Lung microvascular endothelial cell (primary cell): ENCODE data around the gene KRTAP21-3. TPM values are rescaled to one million over a fixed set of nuclear protein-coding genes. Genes with fewer than 3 reads are reported as not detected.
"Not testable (repeated sequence)": the region's sequence is repeated elsewhere in the genome, so short reads cannot be mapped to it uniquely, and the experiment has no call there.

Experiments
- DNase-seq, 2 donors: peaks; one replicate each; pipeline versions ENCODE4 v3.0.0 to v3.0.0-alpha.2; 2010; ENCODE audit warnings: low read depth in 2 of 2
- total RNA-seq: library from RNA; depleted of rRNA; stranded (reverse); fragments of >200 nt; gene quantifications from 2 replicates; pipeline ENCODE4 v1.2.1, GENCODE V29; 2014

The KRTAP21-3 gene, protein sequence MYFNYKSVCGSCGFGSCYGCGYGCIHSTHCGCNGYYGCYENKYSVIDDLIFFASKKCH
- total RNA-seq, result not detected in 2 replicates

DNA sequence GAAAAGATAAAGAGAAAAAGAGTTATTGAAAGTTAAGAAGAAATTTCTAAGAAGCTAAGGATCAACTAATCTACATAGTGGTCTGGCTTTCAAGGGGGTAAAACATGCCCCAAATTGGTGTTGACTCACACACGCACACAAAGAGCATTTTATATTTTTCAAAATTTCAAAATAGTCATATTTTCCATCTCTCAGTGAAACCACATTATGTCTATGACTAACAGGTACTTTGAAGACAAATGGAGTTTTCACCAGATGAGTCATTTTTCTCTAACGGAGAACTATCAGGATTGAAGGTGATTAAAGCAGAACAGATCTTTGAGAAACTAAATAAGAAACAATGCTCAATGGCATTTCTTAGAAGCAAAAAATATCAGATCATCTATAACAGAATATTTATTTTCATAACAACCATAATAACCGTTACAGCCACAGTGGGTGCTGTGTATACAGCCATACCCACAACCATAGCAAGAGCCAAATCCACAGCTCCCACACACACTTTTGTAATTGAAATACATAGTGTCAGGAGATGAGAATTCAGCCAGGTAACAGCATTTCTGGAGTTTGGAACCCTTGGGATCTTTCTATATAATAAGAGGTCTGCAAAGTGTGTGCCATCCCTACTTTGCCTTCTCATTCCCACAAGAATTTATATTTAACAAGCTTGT lies at the start of gene KRTAP21-3:
TSS of gene KRTAP21-3 (minus strand) at position 539 of the 671 bp plus-strand sequence. CDS start at position 521, 18 bp downstream.
- no peak for DNase-seq

DNA sequence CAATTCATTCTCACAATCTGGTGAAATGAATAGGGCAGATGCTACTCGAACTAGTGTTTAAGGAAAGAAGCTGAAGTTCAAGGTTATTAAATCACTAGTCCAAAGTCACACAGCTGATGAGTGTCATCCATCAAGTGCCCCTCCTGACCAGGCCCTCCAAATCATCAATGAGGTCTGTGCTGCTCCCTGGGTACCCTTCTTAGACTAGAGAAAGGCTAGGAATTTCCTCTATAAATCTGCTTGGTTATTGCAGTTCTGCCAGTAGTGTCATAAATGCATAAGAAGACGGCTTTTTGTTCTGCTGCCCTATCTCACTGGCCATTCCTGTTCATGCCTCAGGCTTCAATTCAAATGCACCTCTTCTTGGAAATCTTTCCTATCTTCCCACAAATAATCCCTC lies 42.2 kb upstream of the KRTAP21-3 start:
- DNase-seq, result no peak

DNA sequence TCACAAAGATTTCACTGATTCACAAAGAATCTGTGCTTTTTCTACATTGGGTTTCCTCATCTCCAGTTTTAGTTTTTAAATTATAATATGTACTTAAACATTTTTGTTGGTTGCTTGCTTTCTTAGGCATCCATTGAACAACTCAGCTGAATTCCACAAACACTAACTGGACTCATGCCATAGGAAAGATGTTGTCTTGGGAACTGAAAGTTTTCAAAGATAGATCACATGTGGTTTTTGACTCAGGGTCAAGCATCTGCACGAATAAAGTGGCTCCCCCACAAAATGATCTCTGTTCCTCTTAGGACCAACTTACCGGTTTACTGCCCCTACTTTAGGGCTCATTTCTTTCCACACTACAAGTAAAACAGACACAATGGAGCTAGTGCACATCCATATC lies 39.7 kb upstream of the KRTAP21-3 start:
- DNase-seq, result no peak

DNA sequence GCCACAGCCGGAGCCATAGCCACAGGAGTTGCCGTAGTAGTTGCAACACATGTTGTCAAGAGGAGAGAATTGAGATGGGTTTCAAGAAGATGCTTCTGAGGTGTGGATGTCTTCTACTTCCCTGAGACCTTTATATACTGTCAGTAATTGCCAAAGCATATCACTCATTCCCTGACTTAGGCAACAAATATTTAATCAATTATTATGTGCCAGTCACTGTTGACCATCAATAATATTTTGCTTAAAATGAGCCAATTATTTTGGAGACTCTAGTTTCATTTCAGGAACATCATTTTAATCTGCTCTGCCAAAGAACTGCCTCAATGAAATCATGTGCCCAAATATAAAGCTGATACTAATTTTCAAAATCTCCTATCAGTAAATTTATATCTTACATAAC lies 36.8 kb upstream of the KRTAP21-3 start, which contains the start of gene KRTAP21-1:
TSS of gene KRTAP21-1 (minus strand) at position 101 of the 400 bp plus-strand sequence. CDS start at position 51, 50 bp downstream.
- not testable (repeated sequence) for DNase-seq

DNA sequence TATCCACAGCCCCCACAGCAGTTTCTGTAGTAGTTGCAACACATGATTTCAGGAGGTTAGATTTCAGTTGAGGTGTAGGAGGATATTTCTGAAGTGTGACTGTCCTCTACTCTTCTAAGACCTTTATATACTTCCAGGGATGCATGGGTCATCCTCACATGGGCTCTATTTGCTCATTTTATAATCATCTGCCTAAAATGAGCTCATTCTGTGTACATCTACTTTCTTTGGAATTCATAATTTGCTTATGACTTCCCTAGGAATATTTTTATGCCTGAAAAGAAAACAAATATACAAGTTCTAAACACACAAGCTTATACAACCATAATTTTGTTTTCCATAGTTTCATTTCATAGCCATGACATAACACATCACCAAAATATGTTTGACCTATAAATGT lies 28.6 kb upstream of the KRTAP21-3 start, which contains the start of gene KRTAP21-2:
TSS of gene KRTAP21-2 (minus strand) at position 101 of the 400 bp plus-strand sequence. CDS start at position 44, 57 bp downstream.
- DNase-seq, result no peak

DNA sequence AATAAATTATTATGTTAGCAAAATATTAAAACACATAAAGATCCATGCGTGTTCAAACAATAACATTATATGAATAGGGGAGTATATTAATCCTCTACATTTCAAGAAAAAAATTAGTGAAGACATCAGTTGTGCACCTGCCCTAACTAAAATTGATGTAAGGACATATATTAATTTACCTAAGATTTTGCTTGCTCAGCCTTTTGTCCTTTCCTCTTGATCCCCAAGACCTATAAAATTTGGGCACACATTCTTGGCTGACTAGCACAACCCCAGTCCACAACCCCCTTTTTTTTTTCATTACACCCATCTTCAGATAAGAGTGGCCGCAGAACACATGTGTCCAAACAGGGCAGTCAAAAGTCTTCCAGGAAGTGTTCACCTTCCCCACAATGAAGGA lies 21.9 kb upstream of the KRTAP21-3 start:
- no peak for DNase-seq

DNA sequence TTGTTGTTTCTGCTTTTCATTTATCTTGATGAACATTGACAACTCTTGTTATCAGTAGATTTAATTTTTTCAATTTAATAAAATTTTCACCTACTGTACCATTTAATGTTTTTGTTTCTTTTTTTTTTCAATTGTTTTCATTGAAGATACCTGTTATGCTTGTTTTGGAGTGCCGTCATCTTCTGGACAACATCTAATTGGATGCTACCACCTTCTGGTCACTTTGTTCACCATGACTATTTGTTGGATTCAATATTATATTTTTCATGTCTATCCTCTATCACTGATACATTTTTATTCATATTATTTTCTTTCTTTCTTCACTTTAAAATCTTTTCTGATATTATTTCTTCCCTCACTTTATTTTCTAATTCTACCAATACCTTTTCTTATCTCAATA lies 14.4 kb upstream of the KRTAP21-3 start:
- DNase-seq, result no peak

DNA sequence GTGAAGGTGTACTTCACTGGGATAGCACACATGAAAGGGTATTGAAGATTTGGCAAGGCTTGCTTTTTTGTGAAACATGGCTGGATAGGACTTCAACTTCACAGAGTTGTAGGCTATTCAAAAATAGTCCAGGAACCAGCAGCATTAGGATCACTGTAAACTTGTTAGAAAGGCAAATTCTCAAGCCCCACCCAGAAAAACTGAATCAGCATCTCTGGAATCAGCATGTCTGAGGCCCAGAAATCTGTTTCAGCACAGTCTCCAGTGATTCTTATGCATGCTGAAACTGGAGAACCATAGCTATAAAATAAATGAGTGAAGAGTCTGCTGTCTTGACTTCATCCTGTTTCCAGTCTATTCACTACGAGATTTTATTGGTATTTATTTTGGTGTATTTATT lies 8.1 kb upstream of the KRTAP21-3 start:
- DNase-seq, result no peak

DNA sequence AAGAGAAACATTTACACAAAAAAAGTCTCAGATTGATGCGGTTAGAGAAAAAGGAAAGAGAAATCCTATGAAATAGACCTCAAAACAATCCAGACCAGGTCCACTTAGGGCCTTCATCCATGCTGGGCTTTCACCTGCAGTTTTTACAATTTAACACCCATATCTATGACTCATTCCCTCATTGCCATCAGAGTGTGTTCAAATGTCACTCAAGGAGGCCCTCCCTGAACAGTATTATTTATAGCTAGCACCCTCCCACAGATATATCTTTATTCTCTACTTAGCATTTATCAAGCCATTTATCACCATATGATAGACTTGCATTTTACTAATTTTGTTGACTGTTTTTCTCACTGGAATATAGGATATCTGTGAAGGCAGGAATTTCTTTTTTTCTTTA lies 824 bp upstream of the KRTAP21-3 start:
- no peak for DNase-seq

DNA sequence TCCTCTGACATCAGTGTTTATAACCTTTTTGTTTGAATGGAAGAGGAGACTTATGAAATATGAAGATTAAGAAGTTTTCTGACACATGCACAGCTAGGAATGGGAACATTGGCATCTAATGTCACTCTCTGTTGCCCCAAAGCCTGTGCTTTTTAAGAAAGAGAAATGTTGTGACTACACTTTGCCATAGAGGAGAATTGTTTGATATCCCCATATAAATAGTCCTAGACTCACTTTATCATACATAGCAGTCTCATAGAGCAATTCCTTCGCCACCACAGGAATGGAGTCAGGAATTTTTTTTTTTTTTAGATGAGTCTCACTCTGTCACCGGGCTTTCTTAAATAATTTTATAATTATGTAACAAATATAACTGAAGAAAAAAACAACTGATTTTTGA lies 1.5 kb downstream of the KRTAP21-3 start:
- DNase-seq, result no peak

DNA sequence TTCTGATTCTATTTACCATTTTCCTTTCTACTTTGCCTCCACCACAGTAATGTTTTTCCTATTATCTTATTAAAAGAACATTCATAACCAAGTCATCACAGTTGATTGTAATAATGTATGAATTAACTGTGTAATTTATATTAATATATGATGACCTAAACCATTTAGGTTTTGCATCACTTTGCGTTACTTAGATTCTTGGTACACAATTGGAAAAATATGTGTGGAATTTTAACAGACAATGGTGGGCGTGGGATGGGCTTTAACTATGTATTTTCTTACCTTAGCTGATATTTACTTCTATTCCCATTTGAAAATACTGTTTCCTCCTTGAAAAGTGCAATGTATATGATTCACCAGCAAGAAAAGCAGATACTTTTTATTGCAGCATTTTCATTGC lies 3.6 kb downstream of the KRTAP21-3 start:
- DNase-seq, result no peak

DNA sequence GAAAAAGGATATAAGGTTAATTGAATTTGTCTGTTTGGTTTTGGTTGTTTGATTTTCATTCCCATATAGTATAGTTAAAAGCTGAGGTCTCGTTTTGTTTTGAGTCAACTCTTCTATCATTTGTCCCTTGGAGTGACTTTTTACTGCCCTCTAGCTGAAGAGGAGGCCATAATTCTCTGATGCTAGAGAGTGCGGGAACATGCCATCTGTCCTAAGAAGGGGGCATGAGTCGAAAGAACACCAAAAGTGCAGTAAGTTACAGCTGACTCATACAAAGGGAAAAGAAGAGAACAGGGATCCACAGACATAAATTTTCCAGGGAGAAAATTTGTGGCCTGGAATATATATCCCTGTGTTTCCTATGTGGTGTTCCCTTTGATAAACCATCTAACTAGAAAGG lies 4.1 kb downstream of the KRTAP21-3 start:
- no peak for DNase-seq

DNA sequence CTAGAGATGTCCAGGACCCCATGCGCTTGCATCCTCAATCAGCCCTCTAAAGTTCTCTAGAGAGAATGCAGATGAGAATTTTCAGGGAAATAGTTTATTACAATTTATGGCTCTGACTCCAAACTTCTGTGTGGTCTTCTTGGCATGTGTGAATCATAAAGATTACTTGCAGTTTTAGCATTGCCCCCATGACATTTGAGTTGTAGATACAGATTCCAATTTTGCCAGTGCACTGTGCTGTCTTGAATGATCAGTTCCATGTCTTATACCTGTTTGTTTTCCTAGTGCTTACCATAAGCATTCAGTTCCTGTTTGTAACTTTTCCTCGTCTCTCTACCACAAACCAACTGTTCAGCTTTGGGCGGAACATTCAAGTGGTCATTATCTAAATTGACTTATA lies 4.8 kb downstream of the KRTAP21-3 start:
- DNase-seq, result no peak

DNA sequence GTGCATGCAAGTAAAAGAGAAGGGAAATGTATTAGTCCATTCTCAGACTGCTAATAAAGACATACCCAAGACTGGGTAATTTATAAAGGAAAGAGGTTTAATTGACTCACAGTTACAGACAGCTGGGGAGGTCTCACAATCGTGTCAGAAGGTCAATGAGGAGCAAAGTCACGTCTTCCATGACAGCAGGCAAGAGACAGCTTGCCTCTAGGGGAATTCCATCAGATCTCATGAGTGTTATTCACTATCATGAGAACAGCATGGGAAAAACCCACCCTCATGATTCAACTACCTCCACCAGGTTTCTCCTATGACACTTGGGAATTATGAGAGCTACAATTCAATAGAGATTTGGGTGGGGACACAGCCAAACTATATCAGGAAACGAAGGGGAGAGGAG lies 8.1 kb downstream of the KRTAP21-3 start:
- DNase-seq, result no peak

DNA sequence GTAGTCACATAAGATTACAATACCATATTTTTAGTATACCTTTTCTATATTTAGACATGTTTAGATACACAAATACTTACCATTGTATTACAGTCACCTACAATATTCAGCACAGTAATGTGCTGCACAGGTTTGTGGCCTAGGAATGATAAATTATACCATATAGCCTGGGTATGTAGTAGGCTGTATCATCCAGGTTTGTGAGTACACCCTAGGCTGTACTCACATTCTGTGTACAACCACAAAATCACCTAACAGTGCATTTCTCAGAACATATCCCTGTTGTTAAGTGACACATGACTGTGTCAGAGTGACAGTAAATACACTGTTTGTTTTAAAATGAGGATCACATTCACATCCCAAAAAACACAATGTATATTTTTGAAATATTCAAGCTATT lies 11.2 kb downstream of the KRTAP21-3 start:
- DNase-seq, result no peak

DNA sequence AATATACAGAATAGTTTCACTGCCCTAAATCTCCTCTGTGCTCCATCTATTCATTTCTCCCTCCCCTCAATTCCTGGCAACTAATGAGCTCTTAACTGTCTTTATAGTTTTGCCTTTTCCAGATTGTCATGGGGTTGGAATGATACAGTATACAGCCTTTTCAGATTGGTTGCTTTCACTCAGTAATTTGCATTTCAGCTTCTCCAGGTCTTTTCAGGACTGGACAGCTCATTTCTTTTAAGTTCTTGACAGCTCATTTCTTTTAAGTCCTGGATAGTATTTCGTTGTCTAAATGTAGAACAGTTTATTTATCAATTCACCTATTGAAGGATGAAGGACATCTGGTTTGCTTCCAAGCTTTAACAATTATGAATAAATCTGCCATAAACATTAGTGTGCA lies 22.6 kb downstream of the KRTAP21-3 start:
- DNase-seq, result no peak

DNA sequence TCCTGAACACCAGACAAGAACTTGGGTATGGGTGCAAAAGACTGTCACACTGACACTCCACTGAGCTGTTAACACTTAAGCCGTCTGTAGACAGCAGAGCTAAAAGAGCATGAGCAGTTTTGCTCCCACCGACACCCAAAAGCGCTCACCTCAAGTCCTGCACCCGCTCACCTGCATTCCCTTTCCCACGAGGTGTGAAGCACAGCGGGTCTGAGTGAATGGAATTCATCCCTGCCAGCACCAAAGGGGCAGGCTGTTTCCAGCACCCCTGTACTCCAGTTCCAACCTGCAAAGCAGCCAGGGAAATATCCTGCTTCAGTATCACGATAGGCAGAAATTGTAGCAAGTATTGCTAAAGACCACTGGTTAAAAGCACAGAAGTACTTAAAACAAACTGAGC lies 28.8 kb downstream of the KRTAP21-3 start:
- no peak for DNase-seq

DNA sequence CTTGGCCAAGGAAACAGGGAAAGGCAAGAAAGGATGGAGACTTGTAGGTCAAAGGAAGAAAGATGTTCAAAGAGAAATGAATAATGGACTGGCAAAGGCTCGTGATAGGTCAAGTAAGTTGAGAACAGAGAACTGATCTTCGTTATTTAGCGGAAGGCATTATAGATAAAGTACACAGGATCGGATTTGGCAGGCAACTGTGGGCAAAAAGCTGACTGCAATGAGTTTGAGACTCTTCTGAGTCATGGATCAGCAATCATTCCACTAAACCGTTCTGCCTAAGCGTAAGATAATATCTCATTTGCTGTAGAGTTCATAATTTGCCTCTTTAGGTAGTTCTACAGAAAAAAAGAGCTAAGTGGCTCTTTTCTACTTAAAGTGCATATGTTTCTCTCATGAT lies 34.1 kb downstream of the KRTAP21-3 start:
- DNase-seq, result no peak

DNA sequence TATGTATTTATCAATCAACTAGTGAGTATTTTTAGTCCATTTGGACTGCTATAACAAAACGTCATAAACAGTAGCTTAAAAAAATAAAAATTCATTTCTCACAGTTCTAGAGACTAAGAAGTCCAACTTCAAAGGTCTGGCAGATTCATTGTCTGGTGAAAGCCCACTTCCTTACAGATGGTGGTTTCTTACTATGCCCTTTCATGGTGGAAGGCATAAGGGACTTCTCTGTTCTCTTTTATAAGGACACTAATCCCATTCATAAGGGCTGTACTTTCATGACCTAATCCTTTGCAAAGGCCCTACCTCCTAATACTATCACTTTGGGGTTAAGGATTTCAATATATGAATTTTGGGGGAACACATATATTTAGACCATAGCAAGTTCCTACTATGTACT lies 38.0 kb downstream of the KRTAP21-3 start:
- no peak for DNase-seq

DNA sequence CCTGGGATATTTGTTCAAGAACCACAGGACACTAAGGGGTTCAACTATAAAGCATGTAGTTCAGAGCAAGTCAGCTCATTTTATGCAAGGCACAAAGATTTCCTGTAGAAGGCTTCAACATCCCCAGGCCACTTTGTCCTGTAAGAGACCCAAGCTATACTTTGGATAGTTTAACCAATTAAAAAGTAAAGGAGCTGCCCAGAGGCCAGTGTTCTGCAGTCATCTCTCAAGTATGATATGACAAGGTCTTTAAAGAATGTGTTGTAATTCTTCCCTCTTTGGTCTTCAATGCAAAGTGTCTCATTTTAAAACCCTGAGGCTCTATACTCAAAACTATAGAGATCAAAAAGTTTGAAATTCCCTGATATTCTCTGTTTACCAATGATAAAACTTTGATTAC lies 41.8 kb downstream of the KRTAP21-3 start:
- DNase-seq, result no peak

DNA sequence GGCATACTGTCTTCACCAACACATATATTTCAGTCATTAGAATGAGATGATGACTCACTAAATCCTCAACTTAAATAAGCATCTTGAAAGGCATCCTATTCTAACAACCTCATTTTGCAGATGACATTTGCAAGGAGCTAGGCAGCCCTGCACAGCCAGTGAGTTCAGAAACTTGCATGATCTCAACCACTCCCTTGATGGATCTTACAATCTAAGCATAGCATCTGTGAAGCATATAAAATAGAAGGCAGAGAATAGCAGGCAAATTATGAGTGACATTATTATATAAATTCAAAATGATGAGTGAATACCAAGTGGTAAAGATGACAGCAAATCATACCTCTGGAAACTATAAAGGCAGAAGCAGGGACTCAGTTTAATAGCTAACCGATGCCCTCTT lies 44.3 kb downstream of the KRTAP21-3 start:
- no peak for DNase-seq

DNA sequence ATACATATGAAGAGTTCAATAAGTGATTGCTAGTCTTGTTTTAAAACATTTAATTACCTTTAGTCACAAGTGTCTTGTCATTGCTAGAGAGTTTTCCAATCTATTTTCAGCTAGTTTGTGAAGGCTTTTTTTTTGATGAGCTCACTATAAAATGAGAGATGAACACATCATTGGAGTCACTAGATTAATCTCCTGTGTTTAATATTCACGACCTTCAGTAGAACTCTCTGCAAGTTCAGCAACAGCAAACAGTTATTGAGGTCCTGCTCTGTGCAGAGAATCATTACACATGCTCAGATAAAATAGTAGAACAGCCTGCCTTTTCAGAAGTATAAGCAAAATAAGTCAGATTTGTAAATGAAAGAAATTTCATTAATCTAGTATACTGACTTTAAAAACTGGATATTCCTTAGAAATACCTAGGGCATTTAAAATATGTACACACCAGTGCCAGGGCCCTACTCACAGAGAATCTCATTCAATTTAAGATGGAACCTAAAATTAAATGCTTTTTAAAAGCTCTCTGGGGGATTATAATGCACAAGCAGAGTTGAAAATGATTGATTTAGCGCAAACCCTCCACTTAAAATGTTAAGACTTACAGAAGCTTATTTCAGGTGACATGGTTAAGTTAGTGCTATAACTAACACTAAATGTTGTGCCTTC lies 45.5 kb downstream of the KRTAP21-3 start:
- DNase-seq, result no peak

DNA sequence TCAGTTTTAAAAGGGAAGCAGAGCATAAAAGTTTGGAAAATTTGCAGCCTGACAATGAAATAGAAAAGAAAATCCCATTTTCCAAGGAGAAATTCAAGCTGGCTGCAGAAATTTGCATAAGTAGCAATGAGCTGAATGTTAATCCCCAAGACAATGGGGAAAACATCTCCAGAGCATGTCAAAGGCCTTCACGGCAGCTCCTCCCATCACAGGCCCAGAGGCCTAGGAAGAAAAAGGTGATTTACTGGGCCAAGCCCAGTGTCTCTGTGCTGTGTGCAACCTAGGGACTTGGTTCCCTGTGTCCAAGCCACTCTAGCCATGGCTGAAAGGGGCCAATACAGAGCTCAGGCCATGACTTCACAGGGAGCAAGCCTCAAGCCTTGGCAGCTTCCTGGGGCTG lies 49.8 kb downstream of the KRTAP21-3 start:
- DNase-seq, result no peak
